PC-3 (cell line): ENCODE data around the gene PDK1.

Experiments
- CTCF ChIP-seq: fragments of 300-600 bp; sonication (generic); conservative IDR thresholded peaks from 2 replicates; pipeline ENCODE4 v1.5.1; 2017; ENCODE audit warnings: antibody characterized with exemption, low read depth, mild to moderate bottlenecking, low read length
- EZH2 ChIP-seq: fragments of 300-600 bp; sonication (generic); IDR thresholded peaks from one replicate; pipeline ENCODE4 v1.6.1; 2017; ENCODE audit warnings: antibody characterized with exemption, mild to moderate bottlenecking, low read length; ENCODE audit not compliant: unreplicated experiment
- EZH2phosphoT487 ChIP-seq: fragments of 300-600 bp; sonication (generic); IDR thresholded peaks from 2 replicates; pipeline ENCODE4 v1.6.1; 2018; ENCODE audit warnings: mild to moderate bottlenecking, antibody characterized with exemption, low read length, borderline replicate concordance

GRCh38 chr2:172518995-172519394 is 36.9 kb upstream of the PDK1 start:
- TF ChIP-seq CTCF, result no peak
- TF ChIP-seq EZH2phosphoT487, result no peak
- TF ChIP-seq EZH2, result no peak
